HuH-7 (cell line): ENCODE results near the gene ZNF180.
"Not testable (repeated sequence)": the region's sequence is repeated elsewhere in the genome, so short reads cannot be mapped to it uniquely, and the experiment has no call there.

Experiments
- DNase-seq: peaks from one replicate; pipeline ENCODE4 v3.0.0; 2011; ENCODE audit warnings: low spot score

Gene ZNF180

DNA sequence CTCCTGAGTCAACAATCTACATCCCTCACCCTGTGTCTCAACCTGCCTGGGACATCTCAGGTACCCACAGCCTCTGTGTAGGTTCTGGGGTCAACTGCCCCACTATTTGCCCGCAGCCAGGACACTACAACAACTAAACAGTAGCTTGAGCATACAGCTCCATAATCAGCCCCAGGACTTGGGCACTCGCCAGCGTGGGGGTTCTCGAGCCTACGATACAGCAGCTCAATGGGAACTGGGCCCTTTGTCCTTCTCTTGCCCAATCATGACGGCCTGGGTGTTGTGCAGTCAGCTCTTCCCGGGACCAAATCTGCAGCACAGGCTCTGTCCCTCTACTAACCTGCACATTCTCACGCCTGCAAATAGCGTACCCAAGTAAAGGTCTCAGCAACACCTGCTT lies 1.3 kb downstream of the ZNF180 start:
- DNase-seq: no peak

DNA sequence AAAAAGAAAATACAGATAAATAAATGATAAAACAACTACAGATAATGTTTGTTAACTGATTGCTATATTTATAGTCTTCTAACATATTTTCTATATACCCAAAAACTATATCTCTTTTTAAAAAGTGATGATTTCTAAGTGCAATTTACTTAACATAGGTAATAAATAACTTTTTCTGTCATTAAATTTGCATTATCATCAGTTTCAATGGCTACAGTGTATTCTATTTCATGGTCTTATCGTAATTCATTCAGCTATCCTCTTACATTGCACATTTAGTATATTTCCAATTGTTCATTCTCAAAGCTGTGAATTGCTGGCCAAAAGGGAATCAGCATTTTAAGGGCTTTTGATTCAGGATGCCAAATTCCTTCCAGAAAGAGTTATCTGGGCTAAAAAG lies 3.6 kb downstream of the ZNF180 start:
- no peak for DNase-seq

DNA sequence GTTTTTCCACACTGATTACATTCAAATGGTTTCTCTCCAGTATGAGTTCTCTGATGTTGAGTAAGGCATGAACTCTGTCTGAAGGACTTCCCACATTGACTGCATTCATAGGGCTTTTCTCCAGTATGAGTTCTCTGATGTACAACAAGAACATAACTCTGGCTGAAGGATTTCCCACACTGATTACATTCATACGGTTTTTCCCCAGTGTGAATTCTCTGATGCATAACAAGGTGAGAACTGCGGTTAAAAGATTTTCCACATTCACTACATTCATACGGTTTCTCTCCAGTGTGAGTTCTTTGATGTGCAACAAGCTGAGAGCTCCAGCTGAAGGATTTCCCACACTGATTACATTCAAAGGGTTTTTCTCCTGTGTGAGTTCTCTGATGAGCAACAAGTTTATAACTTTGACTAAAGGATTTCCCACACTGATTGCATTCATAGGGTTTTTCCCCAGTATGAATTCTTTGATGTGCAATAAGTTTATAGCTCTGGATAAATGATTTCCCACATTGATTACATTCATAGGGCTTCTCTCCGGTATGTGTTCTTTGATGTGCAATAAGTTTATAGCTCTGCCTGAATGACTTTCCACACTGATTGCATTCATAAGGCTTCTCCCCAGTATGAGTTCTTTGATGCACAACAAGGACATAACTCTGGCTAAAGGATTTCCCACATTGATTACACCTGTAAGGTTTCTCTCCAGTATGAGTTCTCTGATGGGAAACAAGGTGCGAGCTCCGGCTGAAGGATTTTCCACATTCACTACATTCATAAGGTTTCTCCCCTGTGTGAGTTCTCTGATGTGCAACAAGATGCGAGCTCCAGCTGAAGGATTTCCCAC lies 23.5 kb downstream of the ZNF180 start:
- no peak for DNase-seq

DNA sequence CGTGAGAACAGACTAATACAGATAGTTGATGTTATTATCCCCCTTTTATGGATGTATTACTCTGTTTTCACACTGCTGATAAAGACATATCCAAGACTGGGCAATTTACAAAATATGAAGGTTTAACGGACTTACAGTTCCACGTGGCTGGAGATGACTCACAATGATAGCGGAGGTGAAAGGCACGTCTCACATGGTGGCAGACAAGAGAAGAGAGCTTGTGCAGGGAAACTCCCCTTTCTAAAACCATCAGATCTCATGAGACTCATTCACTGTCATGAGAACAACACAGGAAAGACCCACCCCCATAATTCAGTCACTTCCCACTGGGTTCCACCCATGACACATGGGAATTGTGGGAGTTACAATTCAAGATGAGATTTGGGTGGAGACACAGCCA lies 31.6 kb downstream of the ZNF180 start:
- not testable (repeated sequence) for DNase-seq

DNA sequence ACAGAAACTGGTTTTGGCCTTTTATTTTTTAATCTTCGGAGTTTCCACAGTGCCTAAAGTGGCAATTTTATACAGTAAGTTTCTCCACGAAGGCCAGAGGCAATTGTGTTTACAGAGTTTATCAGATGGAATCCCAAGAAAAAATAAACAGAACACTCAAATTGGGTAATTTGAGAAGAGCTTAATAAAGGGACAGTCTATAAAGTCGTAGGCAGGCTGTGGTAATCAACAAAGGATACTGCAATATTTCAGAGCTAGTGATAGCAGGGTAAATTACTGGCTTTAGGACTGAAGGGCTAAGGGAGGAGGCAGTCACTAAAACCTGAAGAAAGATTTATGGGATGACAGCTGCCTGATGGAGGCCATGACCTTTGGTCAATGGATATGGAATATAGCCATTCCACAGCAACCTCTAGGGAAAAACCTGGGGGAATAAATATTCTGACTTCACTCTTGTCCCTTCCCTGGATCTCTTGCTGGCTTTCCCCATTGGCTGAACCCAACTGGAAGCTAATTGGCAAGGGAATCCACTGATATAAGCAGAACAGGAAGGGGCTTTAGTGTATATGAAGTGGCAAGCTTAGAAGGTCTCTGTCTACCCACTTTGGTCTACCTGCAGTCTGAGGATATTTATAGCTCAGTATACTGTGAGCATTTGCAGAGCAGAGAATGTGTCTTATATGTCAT lies 37.6 kb downstream of the ZNF180 start:
- not testable (repeated sequence) for DNase-seq

DNA sequence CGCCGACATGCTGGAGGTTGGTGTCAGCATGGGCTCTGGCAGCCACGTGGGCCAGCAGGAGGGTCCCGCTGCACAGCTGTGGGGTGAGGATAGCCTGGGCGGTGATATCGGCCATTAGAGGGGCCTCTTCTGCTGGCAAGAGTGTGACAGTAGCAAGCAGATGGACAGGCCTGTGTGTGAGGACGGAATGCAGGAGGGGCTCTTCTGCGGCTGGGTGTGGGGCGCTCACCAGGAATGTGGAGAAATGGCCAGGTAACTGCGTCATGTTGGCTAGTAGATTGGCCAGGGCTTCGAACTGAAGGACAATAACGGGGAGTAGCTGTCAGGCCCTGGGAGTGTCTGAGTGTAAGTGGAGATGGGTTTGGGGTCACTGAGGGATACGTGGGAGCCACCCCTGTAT lies 44.3 kb downstream of the ZNF180 start:
- not testable (repeated sequence) for DNase-seq

DNA sequence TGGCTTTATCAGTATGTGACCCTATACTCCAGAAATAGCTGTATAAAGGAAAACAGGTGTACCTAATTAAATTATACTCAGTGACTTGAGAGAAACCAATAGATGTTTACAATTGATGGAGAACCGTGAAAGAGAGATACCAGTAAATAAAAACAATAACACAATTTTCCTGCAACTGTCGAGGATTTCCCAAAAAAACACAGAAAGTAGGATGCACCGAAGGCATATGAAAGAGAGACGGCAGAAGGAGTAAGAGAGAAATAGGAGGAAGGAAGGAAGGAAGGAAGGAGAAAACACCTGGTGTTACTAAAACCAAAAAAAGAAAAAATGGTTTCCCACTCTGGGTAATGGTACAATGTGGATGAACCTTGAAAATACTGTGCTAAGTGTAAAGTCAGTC lies 45.2 kb downstream of the ZNF180 start:
- DNase-seq: no peak

DNA sequence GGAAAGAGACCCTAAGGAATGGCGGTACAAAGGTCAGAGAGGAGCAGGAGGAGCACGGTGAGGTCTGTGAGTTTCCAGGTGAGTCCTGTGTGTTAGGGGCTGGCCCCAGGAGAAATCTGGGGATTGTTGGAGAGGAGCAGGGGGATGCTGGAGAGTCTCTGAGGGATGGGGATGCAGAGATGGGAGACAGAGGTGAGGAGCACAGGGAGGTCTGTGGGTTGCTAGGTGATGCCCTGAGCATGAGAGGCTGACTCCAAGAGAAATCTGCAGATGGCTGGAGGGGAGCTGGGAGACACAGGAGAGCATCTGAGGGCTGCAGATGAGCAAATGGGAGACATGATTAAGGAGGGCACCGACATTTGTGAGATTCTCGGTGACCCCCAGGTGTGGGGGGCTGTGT lies 48.0 kb downstream of the ZNF180 start:
- DNase-seq: no peak

DNA sequence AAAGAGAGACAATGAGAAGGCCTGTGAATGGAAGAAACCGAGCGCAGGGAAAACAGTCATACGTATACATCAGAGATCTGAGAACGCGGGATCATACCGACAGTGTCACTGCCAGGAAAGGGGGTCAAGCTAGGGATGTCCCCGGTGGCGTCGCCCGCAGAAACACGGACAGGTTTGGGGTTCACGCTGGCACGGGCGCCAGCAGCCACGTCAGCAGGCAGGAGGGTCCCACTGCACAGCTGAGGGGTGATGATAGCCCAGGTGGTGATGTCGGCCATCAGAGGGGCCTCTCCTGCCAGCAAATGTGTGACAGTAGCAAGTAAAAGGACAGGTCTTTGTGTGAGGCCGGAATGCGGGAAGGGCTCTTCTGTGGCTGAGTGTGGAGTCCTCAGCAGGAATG lies 48.6 kb downstream of the ZNF180 start:
- no peak for DNase-seq

DNA sequence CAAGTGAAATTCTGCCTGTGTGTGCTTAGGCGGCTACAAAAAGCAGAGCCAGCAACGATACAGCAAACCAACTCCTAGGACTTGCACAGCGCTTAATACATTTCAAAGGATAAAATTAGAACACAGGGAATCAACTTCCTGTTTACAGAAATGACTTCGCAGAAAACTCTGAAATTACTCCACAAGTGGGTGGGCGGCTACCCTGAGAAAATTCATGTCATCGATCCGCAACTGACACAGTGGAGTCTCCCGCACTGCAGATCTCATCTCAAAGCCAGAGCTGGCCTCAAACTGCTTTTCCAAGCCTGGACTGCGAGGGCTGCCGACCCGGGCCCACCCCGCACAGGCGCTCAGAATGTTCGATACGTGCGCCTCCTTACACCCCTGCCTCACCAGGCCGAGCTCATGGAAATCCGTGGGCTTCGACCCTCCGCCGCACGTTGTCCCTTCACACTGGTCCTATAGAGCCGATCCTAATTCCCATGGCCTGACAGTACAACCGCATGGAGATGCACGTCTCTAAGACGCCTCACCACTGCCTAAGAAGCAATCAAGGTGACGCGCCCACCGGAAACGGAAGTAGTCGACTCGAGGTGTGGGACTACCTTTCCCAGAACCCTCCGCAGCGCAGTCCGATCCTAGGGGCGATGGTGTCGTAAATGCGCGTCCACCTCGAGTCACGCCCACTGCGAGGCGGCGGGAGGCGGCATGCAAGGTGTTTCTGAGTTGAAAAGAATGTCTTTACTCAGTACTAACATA lies 52.2 kb downstream of the ZNF180 start, which contains the start of gene ZNF229:
ZNF229 (minus strand) TSS at position 557 of the 759 bp plus-strand sequence. CDS start 5,625 bp downstream, outside the sequence.
- DNase-seq: peak; percentile 54

DNA sequence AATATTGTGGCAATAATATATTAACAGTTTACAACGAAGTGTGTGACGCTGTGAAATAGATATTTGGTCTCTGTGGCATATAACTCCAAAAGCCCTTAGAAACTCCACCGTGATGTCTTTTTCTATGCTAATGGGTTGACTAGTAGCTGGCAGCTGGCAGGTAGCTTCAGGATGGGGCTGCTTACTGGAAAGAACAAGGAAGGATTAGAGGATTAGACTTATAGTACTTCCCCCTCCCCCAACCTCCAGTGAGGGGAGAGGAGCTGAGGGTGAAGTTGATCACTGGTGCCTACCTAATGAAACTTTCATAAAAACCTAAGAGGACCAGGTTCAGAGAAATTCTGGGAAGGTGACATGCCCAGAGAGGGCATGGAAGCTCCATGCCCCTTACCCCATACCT lies 61.9 kb downstream of the ZNF180 start:
- no peak for DNase-seq

DNA sequence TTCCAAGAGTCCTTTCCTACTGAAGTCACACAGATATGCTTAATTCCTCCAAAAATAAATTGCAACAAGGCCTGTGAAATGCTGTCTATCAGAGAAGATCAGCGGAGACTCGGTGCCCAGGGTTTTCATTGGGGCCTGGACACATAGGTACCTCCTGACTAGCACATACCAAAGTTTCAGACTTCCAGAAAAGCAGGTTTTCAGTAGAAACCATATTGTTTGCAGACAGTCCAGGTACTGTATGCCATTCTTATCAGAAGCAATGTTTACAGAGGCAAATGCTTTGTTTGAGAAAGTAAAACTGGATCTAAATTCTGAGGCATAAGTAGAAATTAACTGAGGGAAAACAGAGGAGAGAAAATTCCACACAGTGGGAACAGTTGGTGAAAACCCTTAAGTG lies 64.9 kb downstream of the ZNF180 start:
- no peak for DNase-seq

DNA sequence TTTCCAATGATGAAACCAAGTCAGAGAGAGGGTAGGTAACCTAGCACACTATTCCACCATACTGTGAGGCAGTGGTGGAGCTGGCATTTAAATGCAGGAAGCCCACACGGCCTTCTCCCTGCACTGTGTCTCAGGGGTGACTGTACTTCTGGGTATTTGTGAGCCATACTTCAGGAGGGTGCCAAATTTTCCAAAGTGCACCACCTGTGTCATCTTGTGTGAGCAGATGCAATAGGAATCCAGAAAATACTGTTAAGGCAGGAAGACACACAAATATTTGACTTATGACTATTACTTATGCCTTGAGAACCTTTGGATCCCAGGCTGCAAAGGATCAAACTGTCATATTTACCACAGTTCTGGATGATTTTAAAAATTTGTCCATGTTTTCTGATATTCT lies 69.4 kb downstream of the ZNF180 start:
- no peak for DNase-seq
